Loucy (cell line): ENCODE results near the gene OR52B6.
"Not testable (repeated sequence)": the region's sequence is repeated elsewhere in the genome, so short reads cannot be mapped to it uniquely, and the experiment has no call there.

Source experiments
- H2AFZ ChIP-seq: fragments of 200-600 bp; sonication (generic); 2 replicates; pipeline ENCODE4 v1.6.0; 2016; ENCODE audit warnings: antibody characterized with exemption, mild to moderate bottlenecking, low read length, moderate library complexity
- H3F3A ChIP-seq: fragments of 200-600 bp; 2 replicates; pipeline ENCODE4 v1.6.0; 2016; ENCODE audit warnings: antibody characterized with exemption, low read depth, mild to moderate bottlenecking
- H3K27me3 ChIP-seq: fragments of 200-600 bp; sonication (generic); 2 replicates; pipeline ENCODE4 v1.6.1; 2014; ENCODE audit warnings: low read length, mild to moderate bottlenecking; ENCODE audit not compliant: insufficient read depth, poor library complexity, severe bottlenecking
- H3K36me3 ChIP-seq: fragments of 200-600 bp; sonication (generic); 2 replicates; pipeline ENCODE4 v1.6.1; 2016; ENCODE audit warnings: low read length; ENCODE audit not compliant: insufficient read depth
- H3K4me1 ChIP-seq: fragments of 200-600 bp; sonication (generic); 2 replicates; pipeline ENCODE4 v1.5.1; 2014; ENCODE audit warnings: low read length, mild to moderate bottlenecking; ENCODE audit not compliant: insufficient read depth, poor library complexity, severe bottlenecking
- H3K4me2 ChIP-seq: fragments of 200-600 bp; sonication (generic); 2 replicates; pipeline ENCODE4 v1.6.0; 2014; ENCODE audit warnings: antibody characterized with exemption, low read length, low read depth, mild to moderate bottlenecking; ENCODE audit not compliant: poor library complexity, severe bottlenecking
- H3K4me3 ChIP-seq: fragments of 200-600 bp; sonication (generic); 2 replicates; pipeline ENCODE4 v1.5.1; 2014; ENCODE audit warnings: low read length, mild to moderate bottlenecking, mixed read lengths; ENCODE audit not compliant: poor library complexity, severe bottlenecking
- H3K79me2 ChIP-seq: fragments of 200-600 bp; sonication (generic); 2 replicates; pipeline ENCODE4 v1.6.1; 2014; ENCODE audit warnings: low read length; ENCODE audit not compliant: insufficient read depth
- H3K9ac ChIP-seq: fragments of 200-600 bp; sonication (generic); 2 replicates; pipeline ENCODE4 v1.6.0; 2014; ENCODE audit warnings: mild to moderate bottlenecking, low read depth, low read length, moderate library complexity; ENCODE audit not compliant: poor library complexity, severe bottlenecking
- H3K9me2 ChIP-seq: fragments of 200-600 bp; sonication (generic); replicated peaks from 2 replicates; pipeline ENCODE4 v1.6.1; 2016; ENCODE audit warnings: low read depth, low read length, mixed read lengths
- H3K9me3 ChIP-seq: fragments of 200-600 bp; sonication (generic); 2 replicates; pipeline ENCODE4 v1.6.1; 2014; ENCODE audit warnings: mild to moderate bottlenecking, antibody characterized with exemption, low read length, low read depth; ENCODE audit not compliant: insufficient read depth
- H4K20me1 ChIP-seq: fragments of 200-600 bp; sonication (generic); 2 replicates; pipeline ENCODE4 v1.6.0; 2014; ENCODE audit warnings: antibody characterized with exemption, low read length, mild to moderate bottlenecking; ENCODE audit not compliant: insufficient read depth, poor library complexity, severe bottlenecking
- EZH2phosphoT487 ChIP-seq: fragments of 200-600 bp; IDR thresholded peaks from 2 replicates; pipeline ENCODE4 v1.6.1; 2018; ENCODE audit warnings: antibody characterized with exemption, mild to moderate bottlenecking, moderate library complexity, borderline replicate concordance
- TF ChIP-seq, protein P1 (sequence below): fragments of 200-600 bp; sonication (generic); conservative IDR thresholded peaks from 2 replicates; pipeline ENCODE4 v1.5.1; 2014; ENCODE audit warnings: mild to moderate bottlenecking, antibody characterized with exemption, low read length

OR52B6 gene

GRCh38 chr11:5581014-5581413 lies 337 bp downstream of the OR52B6 start:
- Histone ChIP-seq H3F3A (no peaks in the 10 kb centered on the region), H3K4me2 (no peak overlapping the region), H3K36me3 (no peaks in the 10 kb centered on the region), H2AFZ (no peak overlapping the region), H3K79me2 (no peaks in the 10 kb centered on the region), H4K20me1 (no peaks in the 10 kb centered on the region), H3K27me3 (no peaks in the 10 kb centered on the region), H3K9me3 (no peaks in the 10 kb centered on the region), H3K9me2 (no peaks in the 10 kb centered on the region), H3K4me3 (no peak overlapping the region), H3K4me1 (no peaks in the 10 kb centered on the region), H3K9ac (no peak overlapping the region)
- TF ChIP-seq EZH2phosphoT487 = no peak
- TF ChIP-seq, protein P1, sequence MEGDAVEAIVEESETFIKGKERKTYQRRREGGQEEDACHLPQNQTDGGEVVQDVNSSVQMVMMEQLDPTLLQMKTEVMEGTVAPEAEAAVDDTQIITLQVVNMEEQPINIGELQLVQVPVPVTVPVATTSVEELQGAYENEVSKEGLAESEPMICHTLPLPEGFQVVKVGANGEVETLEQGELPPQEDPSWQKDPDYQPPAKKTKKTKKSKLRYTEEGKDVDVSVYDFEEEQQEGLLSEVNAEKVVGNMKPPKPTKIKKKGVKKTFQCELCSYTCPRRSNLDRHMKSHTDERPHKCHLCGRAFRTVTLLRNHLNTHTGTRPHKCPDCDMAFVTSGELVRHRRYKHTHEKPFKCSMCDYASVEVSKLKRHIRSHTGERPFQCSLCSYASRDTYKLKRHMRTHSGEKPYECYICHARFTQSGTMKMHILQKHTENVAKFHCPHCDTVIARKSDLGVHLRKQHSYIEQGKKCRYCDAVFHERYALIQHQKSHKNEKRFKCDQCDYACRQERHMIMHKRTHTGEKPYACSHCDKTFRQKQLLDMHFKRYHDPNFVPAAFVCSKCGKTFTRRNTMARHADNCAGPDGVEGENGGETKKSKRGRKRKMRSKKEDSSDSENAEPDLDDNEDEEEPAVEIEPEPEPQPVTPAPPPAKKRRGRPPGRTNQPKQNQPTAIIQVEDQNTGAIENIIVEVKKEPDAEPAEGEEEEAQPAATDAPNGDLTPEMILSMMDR = no peak

- not testable (repeated sequence) for H3F3A ChIP-seq, H4K20me1 ChIP-seq, H3K79me2 ChIP-seq, H3K36me3 ChIP-seq, H3K9me2 ChIP-seq, H3K4me1 ChIP-seq, H3K27me3 ChIP-seq, H3K9ac ChIP-seq, H3K4me3 ChIP-seq, H2AFZ ChIP-seq, H3K9me3 ChIP-seq, H3K4me2 ChIP-seq
Observed at GRCh38 chr11:5584458-5584857, 3.8 kb downstream of the OR52B6 start.

- not testable (repeated sequence) for H3K27me3 ChIP-seq, H3K4me3 ChIP-seq, H3F3A ChIP-seq, H4K20me1 ChIP-seq, H3K79me2 ChIP-seq, H3K36me3 ChIP-seq, H3K4me1 ChIP-seq, H3K9me2 ChIP-seq, H3K4me2 ChIP-seq, H3K9me3 ChIP-seq, H2AFZ ChIP-seq, H3K9ac ChIP-seq
Observed at GRCh38 chr11:5589906-5590305, 9.2 kb downstream of the OR52B6 start.

- Histone ChIP-seq H3K36me3 (no peaks in the 10 kb centered on the region), H3F3A (no peaks in the 10 kb centered on the region), H3K4me1 (no peaks in the 10 kb centered on the region), H3K79me2 (no peaks in the 10 kb centered on the region), H3K27me3 (no peaks in the 10 kb centered on the region), H3K4me3 (no peak overlapping the region), H2AFZ (no peak overlapping the region), H3K9me3 (no peaks in the 10 kb centered on the region), H3K4me2 (no peak overlapping the region), H3K9me2 (no peaks in the 10 kb centered on the region), H3K9ac (no peak overlapping the region), H4K20me1 (no peaks in the 10 kb centered on the region)
- TF ChIP-seq, protein P1 = no peak
- no peak for TF ChIP-seq EZH2phosphoT487
Observed at GRCh38 chr11:5591613-5592012, 10.9 kb downstream of the OR52B6 start.
